H1 (cell line): ENCODE results near the gene C4B. TPM values are rescaled to one million over a fixed set of nuclear protein-coding genes. Genes with fewer than 3 reads are reported as not detected.
"Not testable (repeated sequence)": the region's sequence is repeated elsewhere in the genome, so short reads cannot be mapped to it uniquely, and the experiment has no call there.

Source experiments
- CTCF ChIA-PET: fragments of 300-600 bp; sonication (Branson Sonifier 250); formaldehyde crosslinking; loops from one replicate; lab custom pipeline; 2021; ENCODE audit not compliant: partially characterized antibody; lab: Charles Lee
- POLR2A ChIA-PET: fragments of 300-600 bp; sonication (Branson Sonifier 250); formaldehyde crosslinking; loops from one replicate; lab custom pipeline; 2021; ENCODE audit warnings: inconsistent platforms; ENCODE audit not compliant: partially characterized antibody; lab: Charles Lee
- DNase-seq, 2 experiments: peaks; one replicate each; pipeline versions ENCODE4 v3.0.0 to v3.0.0-alpha.2; 2010 to 2022; ENCODE audit warnings: low spot score in 2 of 2, low read depth in 1 of 2, mixed read lengths in 1 of 2
- FAIRE-seq: peaks from 2 replicates; lab custom pipeline; 2011; peaks lifted over from hg19 to GRCh38; lab: Jason Lieb, UNC
- H2AFZ ChIP-seq: 2 replicates; pipeline ENCODE4 v1.8.1; 2012; ENCODE audit warnings: low read length, inconsistent platforms
- H2AK5ac ChIP-seq: 2 replicates; pipeline ENCODE4 v1.6.1; 2013; ENCODE audit warnings: low read depth, low read length
- H2BK120ac ChIP-seq: replicated peaks from 2 replicates; pipeline ENCODE3; 2013; ENCODE audit warnings: low read depth, low read length, inconsistent platforms
- H2BK12ac ChIP-seq: 2 replicates; pipeline ENCODE4 v1.6.1; 2013; ENCODE audit warnings: low read depth, low read length
- H2BK15ac ChIP-seq: 2 replicates; pipeline ENCODE4 v1.6.1; 2013; ENCODE audit warnings: low read length
- H2BK20ac ChIP-seq: 2 replicates; pipeline ENCODE4 v1.6.1; 2013; ENCODE audit warnings: low read length
- H2BK5ac ChIP-seq: 2 replicates; pipeline ENCODE4 v1.6.1; 2013; ENCODE audit warnings: low read depth, low read length
- H3K14ac ChIP-seq: 2 replicates; pipeline ENCODE4 v1.6.1; 2013; ENCODE audit warnings: inconsistent platforms; ENCODE audit not compliant: insufficient read length
- H3K18ac ChIP-seq: 2 replicates; pipeline ENCODE4 v1.6.1; 2013; ENCODE audit warnings: low read length; ENCODE audit errors: extremely low read depth
- H3K23ac ChIP-seq: 2 replicates; pipeline ENCODE4 v1.6.1; 2013; ENCODE audit warnings: inconsistent platforms; ENCODE audit not compliant: insufficient read length
- H3K23me2 ChIP-seq: 2 replicates; pipeline ENCODE4 v1.6.1; 2013; ENCODE audit warnings: low read depth, low read length
- H3K27ac ChIP-seq: 2 replicates; pipeline ENCODE4 v1.6.1; 2011; ENCODE audit warnings: low read depth, low read length, inconsistent platforms
- H3K27me3 ChIP-seq, 4 experiments: replicated peaks in 1 of 4; 1 replicate in 1 of 4; 2 replicates in 3 of 4; pipeline versions ENCODE4 v1.6.1 to v1.8.1; 2011 to 2013; ENCODE audit warnings: low read length in 3 of 4, mild to moderate bottlenecking in 3 of 4, inconsistent platforms in 2 of 4, mixed read lengths in 2 of 4, moderate library complexity in 1 of 4; ENCODE audit not compliant: control insufficient read depth in 3 of 4, insufficient read depth in 3 of 4; ENCODE audit errors: extremely low read depth in 1 of 4
- H3K36me3 ChIP-seq, 4 experiments: 2 replicates each; pipeline versions ENCODE4 v1.6.1 to v1.8.1; 2011 to 2013; ENCODE audit warnings: mild to moderate bottlenecking in 4 of 4, low read length in 3 of 4, moderate library complexity in 2 of 4, control low read depth in 1 of 4, inconsistent platforms in 1 of 4; ENCODE audit not compliant: insufficient read depth in 4 of 4, control insufficient read depth in 2 of 4
- H3K4ac ChIP-seq: replicated peaks from 2 replicates; pipeline ENCODE3; 2013; ENCODE audit warnings: low read length, low read depth, mixed read lengths, inconsistent platforms; ENCODE audit not compliant: insufficient read length
- H3K4me1 ChIP-seq, 4 experiments: replicated peaks in 1 of 4; 1 replicate in 1 of 4; 2 replicates in 3 of 4; pipeline versions ENCODE4 v1.6.1 to v1.8.1; 2011 to 2013; ENCODE audit warnings: low read length in 3 of 4, inconsistent platforms in 2 of 4, mixed read lengths in 1 of 4; ENCODE audit not compliant: insufficient read depth in 4 of 4, control insufficient read depth in 3 of 4
- H3K4me2 ChIP-seq, 2 experiments: 2 replicates each; pipeline versions ENCODE4 v1.6.1 to v1.8.1; 2011 to 2013; ENCODE audit warnings: low read depth in 2 of 2, low read length in 2 of 2, control low read depth in 1 of 2, inconsistent platforms in 1 of 2, mild to moderate bottlenecking in 1 of 2; ENCODE audit not compliant: insufficient read depth in 1 of 2
- H3K4me3 ChIP-seq, 4 experiments: fragments of 200-600, 300-600 bp in 1 of 4; sonication (generic), shearing (Covaris generic), sonication (Bioruptor Twin) in 1 of 4; 2 replicates each; pipeline versions ENCODE4 v1.5.1 to v1.8.1; 2011 to 2016; ENCODE audit warnings: low read length in 4 of 4, low read depth in 3 of 4, control low read depth in 2 of 4, inconsistent platforms in 2 of 4, mild to moderate bottlenecking in 2 of 4, mixed read lengths in 1 of 4, moderate library complexity in 1 of 4; ENCODE audit not compliant: insufficient read depth in 2 of 4; ENCODE audit errors: extremely low read depth in 1 of 4
- H3K56ac ChIP-seq: replicated peaks from 2 replicates; pipeline ENCODE3; 2013; ENCODE audit warnings: low read depth, mild to moderate bottlenecking, mixed read lengths, low read length, inconsistent platforms; ENCODE audit not compliant: insufficient read length
- H3K79me1 ChIP-seq: 2 replicates; pipeline ENCODE4 v1.6.1; 2013; ENCODE audit warnings: low read depth, low read length, control low read depth
- H3K79me2 ChIP-seq, 2 experiments: 2 replicates each; pipeline versions ENCODE4 v1.6.1 to v1.8.1; 2012 to 2013; ENCODE audit warnings: low read length in 2 of 2, mild to moderate bottlenecking in 2 of 2, inconsistent platforms in 1 of 2; ENCODE audit not compliant: insufficient read depth in 2 of 2, control insufficient read depth in 1 of 2
- H3K9ac ChIP-seq, 4 experiments: replicated peaks in 1 of 4; 1 replicate in 1 of 4; 2 replicates in 3 of 4; pipeline versions ENCODE4 v1.6.1 to v1.8.1; 2011 to 2013; ENCODE audit warnings: low read depth in 3 of 4, low read length in 3 of 4, control low read depth in 2 of 4, mild to moderate bottlenecking in 2 of 4, moderate library complexity in 2 of 4, inconsistent platforms in 1 of 4; ENCODE audit errors: extremely low read depth in 1 of 4
- H3K9me3 ChIP-seq, 2 experiments: 2 replicates each; pipeline versions ENCODE4 v1.6.1 to v1.8.1; 2012 to 2013; ENCODE audit warnings: mild to moderate bottlenecking in 2 of 2, moderate library complexity in 2 of 2, control low read depth in 1 of 2, inconsistent platforms in 1 of 2, low read depth in 1 of 2, low read length in 1 of 2, mixed read lengths in 1 of 2; ENCODE audit not compliant: insufficient read depth in 2 of 2
- H4K20me1 ChIP-seq, 2 experiments: replicated peaks in 1 of 2; 2 replicates each; pipeline versions ENCODE3 to v1.8.1; 2011 to 2013; ENCODE audit warnings: inconsistent platforms in 2 of 2, low read length in 2 of 2, mild to moderate bottlenecking in 1 of 2; ENCODE audit not compliant: insufficient read depth in 2 of 2, control insufficient read depth in 1 of 2
- H4K5ac ChIP-seq: 2 replicates; pipeline ENCODE4 v1.6.1; 2013; ENCODE audit warnings: low read length, low read depth, mixed read lengths, inconsistent platforms; ENCODE audit not compliant: insufficient read length
- H4K8ac ChIP-seq: 2 replicates; pipeline ENCODE4 v1.8.0; 2013; ENCODE audit warnings: mild to moderate bottlenecking, moderate library complexity, low read length, inconsistent platforms; ENCODE audit not compliant: insufficient read depth; ENCODE audit errors: extremely low read depth
- H4K91ac ChIP-seq: replicated peaks from 2 replicates; pipeline ENCODE3; 2013; ENCODE audit warnings: low read length, mixed read lengths, inconsistent platforms; ENCODE audit not compliant: insufficient read length
- WGBS, 2 experiments: shearing (Covaris generic) in 1 of 2; methylation state at CpG; one replicate each; pipeline versions ENCODE4 v1.1.6 to v1.1.7; 2013 to 2015; ENCODE audit warnings: low lambda C conversion rate in 2 of 2, mixed read lengths in 2 of 2, inconsistent platforms in 1 of 2, low coverage in 1 of 2, missing lambda C conversion rate in 1 of 2; ENCODE audit not compliant: insufficient replicate concordance in 2 of 2, insufficient coverage in 1 of 2, insufficient read length in 1 of 2; ENCODE audit errors: extremely low coverage in 1 of 2, missing lambda C conversion rate in 1 of 2; 5-methylcytosine and 5-hydroxymethylcytosine counted together
- polyA plus RNA-seq, 7 experiments: library from polyadenylated mRNA; depleted of rRNA in 3 of 7; stranded (reverse) in 5 of 7; unstranded in 2 of 7; fragments of >200 nt in 5 of 7; fragments of 200-250 nt in 2 of 7; gene quantifications; 1 replicate in 5 of 7; 2 replicates in 1 of 7; 4 replicates in 1 of 7; pipeline versions ENCODE4 v1.2.1 to v1.2.3, GENCODE V29; 2011 to 2013; ENCODE audit warnings: missing spikeins in 2 of 7, mixed read lengths in 2 of 7
- total RNA-seq: library from RNA; stranded (reverse); fragmentation: NEBNext Ultra II Directional; extraction: Animal tissue kit (Norgen Biotek cat#: 25700); gene quantifications from 2 replicates; pipeline ENCODE4 v1.2.1, GENCODE V29; 2021

The C4B gene
- total and polyA plus RNA-seq, 2 of the 8 experiments (the other 6 are each of a cell fraction or from before 2014, with no cell fraction given) = 0.74 to 3.5 TPM

DNA sequence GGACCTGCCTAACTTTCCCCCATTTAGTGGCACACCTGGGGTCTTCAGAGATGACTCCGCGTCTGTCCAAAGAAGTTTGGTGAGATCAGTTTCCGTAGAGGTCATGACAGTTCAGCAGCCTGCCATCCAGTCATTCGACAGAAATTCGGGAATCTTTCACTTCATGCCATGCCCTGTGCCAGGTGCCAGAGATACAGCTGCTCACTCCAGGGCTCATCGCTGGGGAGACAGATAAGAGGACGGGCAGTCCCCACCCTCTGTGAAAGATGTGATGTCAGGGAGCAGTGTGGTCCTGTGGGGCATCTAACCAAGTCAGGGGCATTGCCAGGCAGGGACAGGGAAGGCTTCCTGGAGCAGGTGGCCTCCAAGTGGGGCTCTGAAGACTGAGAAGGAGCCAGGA, 11.3 kb upstream of the C4B start:
- H3K23ac ChIP-seq, H3K4me2 ChIP-seq, H2BK20ac ChIP-seq, FAIRE-seq, H3K79me1 ChIP-seq, H2BK120ac ChIP-seq, H3K36me3 ChIP-seq, H3K4me1 ChIP-seq, H2AFZ ChIP-seq, H2BK12ac ChIP-seq, POLR2A ChIA-PET, H4K5ac ChIP-seq, H3K4me3 ChIP-seq, H3K79me2 ChIP-seq, DNase-seq, CTCF ChIA-PET, H4K20me1 ChIP-seq, H4K8ac ChIP-seq, H2AK5ac ChIP-seq, H4K91ac ChIP-seq, H3K9ac ChIP-seq, H3K9me3 ChIP-seq, H3K23me2 ChIP-seq, H3K27ac ChIP-seq, H2BK15ac ChIP-seq, H3K56ac ChIP-seq, H3K27me3 ChIP-seq, H2BK5ac ChIP-seq, H3K18ac ChIP-seq, H3K14ac ChIP-seq, H3K4ac ChIP-seq: not testable (repeated sequence)
- no CpG with 5 or more reads among the region's 7 CpGs for WGBS, 2 experiments

DNA sequence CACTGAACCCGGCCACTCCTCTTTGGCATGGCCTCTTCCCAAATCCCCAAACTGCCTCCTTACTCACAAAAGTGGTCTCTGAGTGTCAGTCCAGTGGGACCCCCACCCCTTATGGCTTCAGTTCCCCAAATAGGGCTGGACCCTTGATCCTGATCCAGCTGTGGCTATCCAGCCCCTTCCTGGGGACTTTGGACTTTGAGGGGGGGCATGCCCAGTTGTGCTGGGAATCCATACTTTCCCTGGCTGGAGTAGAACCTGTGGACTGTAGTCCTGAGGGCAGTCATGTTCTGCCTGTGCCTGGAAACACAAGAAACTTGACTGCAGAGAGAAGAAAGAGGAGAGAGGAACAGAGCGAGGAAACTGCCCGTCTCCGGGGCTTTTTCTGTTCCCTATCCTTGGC, 10.2 kb upstream of the C4B start:
- CTCF ChIA-PET, H3K9me3 ChIP-seq, H3K4me2 ChIP-seq, DNase-seq, H3K4me1 ChIP-seq, H3K27me3 ChIP-seq, H2BK5ac ChIP-seq, POLR2A ChIA-PET, H4K8ac ChIP-seq, H3K23ac ChIP-seq, H2BK20ac ChIP-seq, H4K20me1 ChIP-seq, H3K4ac ChIP-seq, H4K91ac ChIP-seq, H3K14ac ChIP-seq, H3K4me3 ChIP-seq, H3K79me2 ChIP-seq, H2BK120ac ChIP-seq, H2AK5ac ChIP-seq, FAIRE-seq, H4K5ac ChIP-seq, H3K56ac ChIP-seq, H3K9ac ChIP-seq, H3K18ac ChIP-seq, H3K27ac ChIP-seq, H3K23me2 ChIP-seq, H2AFZ ChIP-seq, H3K36me3 ChIP-seq, H2BK12ac ChIP-seq, H2BK15ac ChIP-seq, H3K79me1 ChIP-seq: not testable (repeated sequence)
- WGBS, 2 experiments = no CpG with 5 or more reads among the region's 4 CpGs
